CD4-positive, alpha-beta T cell treated with Interleukin-4 for 4 hours (primary cell): ENCODE results near the gene TLCD3A.
"Not testable (repeated sequence)": the region's sequence is repeated elsewhere in the genome, so short reads cannot be mapped to it uniquely, and the experiment has no call there.

ENCODE experiments used
- DNase-seq: peaks from one replicate; pipeline ENCODE4 v3.0.0-alpha.2; 2020

Gene TLCD3A

GRCh38 chr17:789931-790873 lies 57.8 kb downstream of the TLCD3A start:
- not testable (repeated sequence) for DNase-seq

- not testable (repeated sequence) for DNase-seq
These were observed 58.5 kb downstream of the TLCD3A start for GRCh38 chr17:790874-791247.

GRCh38 chr17:791829-792228 lies 59.4 kb downstream of the TLCD3A start:
- no peak for DNase-seq

- DNase-seq, result no peak
These were observed 59.9 kb downstream of the TLCD3A start for GRCh38 chr17:792277-792676.
